ENCODE data around the gene CD27. TPM values are rescaled to one million over a fixed set of nuclear protein-coding genes. Genes with fewer than 3 reads are reported as not detected.
"Not testable (repeated sequence)": the region's sequence is repeated elsewhere in the genome, so short reads cannot be mapped to it uniquely, and the experiment has no call there.

Gene CD27
- total RNA-seq, 1 donor from 2014 or later: not detected

DNA sequence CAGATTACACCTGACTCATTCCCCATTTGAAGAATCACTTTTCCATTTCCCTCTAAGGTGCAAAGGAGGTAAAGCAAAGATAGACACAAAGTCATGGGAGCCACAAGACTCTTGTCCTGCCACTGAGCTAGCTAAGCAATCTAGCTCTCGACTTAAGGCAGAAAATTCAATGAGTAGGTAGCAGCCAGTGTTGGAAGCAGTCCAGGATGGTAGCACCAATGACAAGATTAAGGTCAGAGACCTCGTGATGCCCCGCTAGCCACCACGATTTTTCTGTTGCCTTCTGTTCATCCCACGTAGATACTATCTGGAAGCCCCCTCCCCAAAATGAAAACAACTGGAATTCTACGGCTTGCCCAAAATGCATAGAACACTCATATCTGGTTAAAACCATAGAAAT is 24.3 kb downstream of the CD27 start:
- Mint-ChIP-seq H3K4me1 (ENCODE audit: low read depth) (peaks cover 26% of the 10 kb centered on the region), H3K4me3 (ENCODE audit: unreplicated experiment) (no peak overlapping the region), H3K27me3 (ENCODE audit: low read depth) (no peaks in the 10 kb centered on the region), H3K27ac (ENCODE audit: unreplicated experiment) (no peak overlapping the region), H3K36me3 (ENCODE audit: low read depth) (peaks cover 9% of the 10 kb centered on the region), H3K9me3 (ENCODE audit: low read depth) (no peaks in the 10 kb centered on the region)
- TF ChIP-seq, protein P1, sequence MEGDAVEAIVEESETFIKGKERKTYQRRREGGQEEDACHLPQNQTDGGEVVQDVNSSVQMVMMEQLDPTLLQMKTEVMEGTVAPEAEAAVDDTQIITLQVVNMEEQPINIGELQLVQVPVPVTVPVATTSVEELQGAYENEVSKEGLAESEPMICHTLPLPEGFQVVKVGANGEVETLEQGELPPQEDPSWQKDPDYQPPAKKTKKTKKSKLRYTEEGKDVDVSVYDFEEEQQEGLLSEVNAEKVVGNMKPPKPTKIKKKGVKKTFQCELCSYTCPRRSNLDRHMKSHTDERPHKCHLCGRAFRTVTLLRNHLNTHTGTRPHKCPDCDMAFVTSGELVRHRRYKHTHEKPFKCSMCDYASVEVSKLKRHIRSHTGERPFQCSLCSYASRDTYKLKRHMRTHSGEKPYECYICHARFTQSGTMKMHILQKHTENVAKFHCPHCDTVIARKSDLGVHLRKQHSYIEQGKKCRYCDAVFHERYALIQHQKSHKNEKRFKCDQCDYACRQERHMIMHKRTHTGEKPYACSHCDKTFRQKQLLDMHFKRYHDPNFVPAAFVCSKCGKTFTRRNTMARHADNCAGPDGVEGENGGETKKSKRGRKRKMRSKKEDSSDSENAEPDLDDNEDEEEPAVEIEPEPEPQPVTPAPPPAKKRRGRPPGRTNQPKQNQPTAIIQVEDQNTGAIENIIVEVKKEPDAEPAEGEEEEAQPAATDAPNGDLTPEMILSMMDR (IDR thresholded peaks at IDR 0.05): no peak
- DNase-seq (ENCODE audit: low spot score): no peak

DNA sequence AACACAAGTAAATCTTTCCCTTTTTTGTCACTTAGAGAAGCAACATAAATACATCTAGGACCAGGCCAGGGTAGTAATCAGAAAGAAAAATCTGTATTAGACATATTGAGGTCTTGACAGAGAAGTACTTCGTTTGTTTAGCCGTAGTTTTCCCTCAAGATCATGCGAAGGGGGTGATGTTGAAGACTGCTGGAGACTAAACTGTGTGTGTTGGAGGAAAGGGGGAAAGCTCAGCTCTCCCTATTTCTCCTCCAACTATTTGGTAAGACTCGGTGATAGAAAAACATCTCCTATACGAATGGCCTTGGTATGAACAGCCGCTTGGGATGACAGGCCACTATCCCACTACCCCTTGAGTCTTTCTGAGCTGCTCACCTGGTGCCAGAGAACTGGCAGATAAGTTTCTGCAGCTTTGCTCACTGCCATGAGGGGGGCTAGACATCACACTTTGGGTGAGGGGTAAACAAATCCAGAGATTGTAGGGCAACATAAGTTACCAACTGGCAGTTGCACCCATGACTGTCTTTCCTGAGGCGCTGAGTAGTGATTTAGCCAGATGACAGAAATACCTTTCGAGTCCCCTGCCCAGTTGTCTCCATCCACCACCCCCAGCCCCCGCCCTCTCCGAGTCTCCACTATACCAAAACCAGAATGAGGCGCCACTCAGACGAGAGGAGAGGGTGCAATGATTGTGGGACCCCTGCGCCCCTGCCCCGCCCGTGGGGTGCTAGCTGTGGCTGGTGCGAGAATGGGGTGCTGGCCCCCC is 25.0 kb downstream of the CD27 start:
- TF ChIP-seq, protein P1 (IDR thresholded peaks at IDR 0.05): no peak
- peak overlapping the region; percentile 86 for H3K4me3 Mint-ChIP-seq (ENCODE audit: unreplicated experiment)
- H3K27ac Mint-ChIP-seq (ENCODE audit: unreplicated experiment): no peak overlapping the region
- DNase-seq (ENCODE audit: low spot score): no peak
- no peaks in the 10 kb centered on the region for H3K27me3 Mint-ChIP-seq (ENCODE audit: low read depth)
- H3K4me1 Mint-ChIP-seq (ENCODE audit: low read depth): peaks cover 26% of the 10 kb centered on the region
- no peaks in the 10 kb centered on the region for H3K9me3 Mint-ChIP-seq (ENCODE audit: low read depth)
- H3K36me3 Mint-ChIP-seq (ENCODE audit: low read depth): peaks cover 2% of the 10 kb centered on the region

DNA sequence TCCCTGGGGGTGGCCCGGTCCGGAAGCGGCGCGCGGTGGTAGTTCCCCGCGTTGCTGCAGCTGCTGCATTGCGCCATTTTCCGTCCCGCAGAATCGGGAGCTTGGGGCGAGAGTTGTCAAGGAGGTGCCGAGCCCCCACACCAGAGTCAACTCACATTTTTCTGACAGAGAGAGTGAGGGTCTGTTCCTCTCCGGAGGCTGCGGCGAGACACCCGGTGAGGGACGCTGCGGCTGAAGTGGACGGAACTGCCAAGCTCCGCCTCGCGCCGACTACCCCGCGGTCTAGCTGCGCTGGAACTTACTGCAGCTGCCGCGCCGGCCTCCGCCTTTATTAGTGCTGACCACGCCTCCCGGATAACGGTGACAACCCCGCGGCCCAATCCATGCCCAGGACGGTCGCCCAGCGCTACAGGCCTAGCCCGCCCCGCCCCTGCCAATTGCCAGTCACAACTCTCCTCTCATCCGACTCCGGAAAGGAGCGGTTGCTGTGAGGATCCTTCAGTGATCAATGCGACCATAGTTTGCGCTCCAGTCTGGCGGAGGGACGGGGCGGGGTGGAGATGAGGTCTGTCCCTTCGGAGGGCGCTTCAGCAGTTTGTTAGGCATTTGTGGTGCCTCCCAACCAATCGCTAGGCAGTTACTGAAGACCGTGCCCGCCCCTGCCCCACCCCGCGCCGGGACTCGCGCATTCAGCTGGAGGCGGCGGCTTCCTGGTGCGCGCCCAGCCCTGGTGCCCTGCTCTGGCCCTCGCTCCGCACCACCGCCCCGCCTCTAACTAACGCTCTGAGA is 25.8 kb downstream of the CD27 start, which contains the start of gene VAMP1:
TSS of gene VAMP1 (minus strand) at position 303 of the 789 bp plus-strand sequence. CDS start at position 157, 146 bp downstream.
- Mint-ChIP-seq H3K4me3 (ENCODE audit: unreplicated experiment) (peak within 1 kb of the TSS; percentile 86), H3K27ac (ENCODE audit: unreplicated experiment) (peak within 1 kb of the TSS; percentile 92), H3K4me1 (ENCODE audit: low read depth) (peaks cover 26% of the 10 kb centered on the region), H3K27me3 (ENCODE audit: low read depth) (no peaks in the 10 kb centered on the region), H3K36me3 (ENCODE audit: low read depth) (peaks cover 1% of the 10 kb centered on the region), H3K9me3 (ENCODE audit: low read depth) (no peaks in the 10 kb centered on the region)
- peak; percentile 99 for DNase-seq (ENCODE audit: low spot score)
- TF ChIP-seq, protein P1 (IDR thresholded peaks at IDR 0.05): no peak

DNA sequence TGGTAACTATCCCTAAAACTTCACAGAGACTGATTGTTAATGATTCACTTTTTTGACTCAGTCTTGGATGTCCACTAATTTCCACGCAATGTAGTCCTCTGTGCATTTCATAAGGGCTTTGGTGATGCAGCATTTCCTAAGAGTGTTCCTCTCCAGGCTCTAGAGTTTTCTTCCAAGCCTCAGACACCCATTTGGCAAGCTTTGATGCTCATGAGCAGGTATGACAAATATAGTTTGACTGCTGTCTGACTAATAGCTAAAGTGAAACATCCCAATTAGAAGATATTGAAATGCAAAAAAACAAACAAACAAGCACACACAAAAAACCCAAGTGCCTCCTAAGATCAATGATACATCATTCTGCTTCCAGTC is 27.2 kb downstream of the CD27 start:
- Mint-ChIP-seq H3K36me3 (ENCODE audit: low read depth) (no peaks in the 10 kb centered on the region), H3K9me3 (ENCODE audit: low read depth) (peaks cover 3% of the 10 kb centered on the region), H3K27me3 (ENCODE audit: low read depth) (no peaks in the 10 kb centered on the region), H3K4me3 (ENCODE audit: unreplicated experiment) (no peak overlapping the region), H3K27ac (ENCODE audit: unreplicated experiment) (no peak overlapping the region), H3K4me1 (ENCODE audit: low read depth) (peaks cover 35% of the 10 kb centered on the region)
- DNase-seq (ENCODE audit: low spot score): no peak
- TF ChIP-seq, protein P1 (IDR thresholded peaks at IDR 0.05): no peak

DNA sequence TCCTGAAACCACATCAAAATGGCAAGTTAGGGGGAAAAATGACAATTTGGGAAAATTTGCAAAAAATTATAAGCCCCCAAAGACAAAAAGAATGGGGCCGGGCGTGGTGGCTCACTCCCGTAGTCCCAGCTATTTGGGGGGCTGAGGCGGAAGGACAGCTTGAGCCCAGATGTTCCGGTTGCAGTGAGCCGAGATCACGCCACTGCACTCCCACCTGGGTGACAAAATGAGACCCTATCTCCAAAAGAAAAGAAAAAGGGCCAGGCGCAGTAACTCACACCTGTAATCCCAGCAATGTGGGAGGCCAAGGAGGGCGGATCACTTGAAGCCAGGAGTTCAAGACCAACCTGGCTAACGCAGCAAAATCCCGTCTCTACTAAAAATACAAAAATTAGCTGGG is 27.7 kb downstream of the CD27 start:
- peaks cover 3% of the 10 kb centered on the region for H3K9me3 Mint-ChIP-seq (ENCODE audit: low read depth)
- peaks cover 37% of the 10 kb centered on the region for H3K4me1 Mint-ChIP-seq (ENCODE audit: low read depth)
- DNase-seq (ENCODE audit: low spot score): no peak
- no peak overlapping the region for H3K4me3 Mint-ChIP-seq (ENCODE audit: unreplicated experiment)
- H3K27me3 Mint-ChIP-seq (ENCODE audit: low read depth): no peaks in the 10 kb centered on the region
- no peak overlapping the region for H3K27ac Mint-ChIP-seq (ENCODE audit: unreplicated experiment)
- H3K36me3 Mint-ChIP-seq (ENCODE audit: low read depth): no peaks in the 10 kb centered on the region
- TF ChIP-seq, protein P1 (IDR thresholded peaks at IDR 0.05): no peak

DNA sequence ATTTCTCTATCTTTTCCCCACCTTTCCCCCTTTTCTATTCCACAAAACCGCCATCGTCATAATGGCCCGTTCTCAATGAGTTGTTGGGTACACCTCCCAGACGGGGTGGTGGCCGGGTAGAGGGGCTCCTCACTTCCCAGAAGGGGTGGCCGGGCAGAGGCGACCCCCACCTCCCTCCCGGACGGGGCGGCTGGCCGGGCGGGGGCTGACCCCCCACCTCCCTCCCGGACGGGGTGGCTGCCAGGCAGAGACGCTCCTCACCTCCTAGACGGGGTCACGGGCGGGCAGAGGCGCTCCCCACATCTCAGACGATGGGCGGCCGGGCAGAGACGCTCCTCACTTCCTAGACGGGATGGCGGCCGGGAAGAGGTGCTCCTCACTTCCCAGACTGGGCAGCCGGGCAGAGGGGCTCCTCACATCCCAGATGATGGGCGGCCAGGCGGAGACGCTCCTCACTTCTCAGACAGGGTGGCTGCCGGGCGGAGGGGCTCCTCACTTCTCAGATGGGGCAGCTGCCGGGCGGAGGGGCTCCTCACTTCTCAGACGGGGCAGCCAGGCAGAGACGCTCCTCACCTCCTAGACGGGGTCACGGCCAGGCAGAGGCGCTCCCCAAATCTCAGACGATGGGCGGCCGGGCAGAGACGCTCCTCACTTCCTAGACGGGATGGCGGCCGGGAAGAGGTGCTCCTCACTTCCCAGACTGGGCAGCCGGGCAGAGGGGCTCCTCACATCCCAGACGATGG is 30.6 kb downstream of the CD27 start:
- H3K9me3 Mint-ChIP-seq (ENCODE audit: low read depth); H3K27me3 Mint-ChIP-seq (ENCODE audit: low read depth); DNase-seq (ENCODE audit: low spot score); H3K27ac Mint-ChIP-seq (ENCODE audit: unreplicated experiment); H3K4me3 Mint-ChIP-seq (ENCODE audit: unreplicated experiment); H3K36me3 Mint-ChIP-seq (ENCODE audit: low read depth): not testable (repeated sequence)
- peaks cover 16% of the 10 kb centered on the region for H3K4me1 Mint-ChIP-seq (ENCODE audit: low read depth)
